Neural crest cell (in vitro differentiated cells): ENCODE measurements around the gene LMBR1. TPM values are rescaled to one million over a fixed set of nuclear protein-coding genes. Genes with fewer than 3 reads are reported as not detected.

Source experiments
- DNase-seq: peaks from one replicate; pipeline ENCODE4 v3.0.0; 2021; ENCODE audit warnings: low read depth, mixed read lengths, low spot score
- H3K27ac Mint-ChIP-seq: one replicate; pipeline ENCODE4 v1.8.0; 2021; ENCODE audit warnings: mild to moderate bottlenecking, mixed read lengths; ENCODE audit not compliant: unreplicated experiment
- H3K27me3 Mint-ChIP-seq: 2 replicates; pipeline ENCODE4 v1.8.0; 2021; ENCODE audit warnings: low read depth, mild to moderate bottlenecking, mixed read lengths
- H3K36me3 Mint-ChIP-seq: 2 replicates; pipeline ENCODE4 v1.8.0; 2021; ENCODE audit warnings: low read depth, mild to moderate bottlenecking, mixed read lengths
- H3K4me1 Mint-ChIP-seq: 2 replicates; pipeline ENCODE4 v1.8.0; 2021; ENCODE audit warnings: mixed read lengths
- H3K4me3 Mint-ChIP-seq: one replicate; pipeline ENCODE4 v1.8.0; 2021; ENCODE audit warnings: mild to moderate bottlenecking, mixed read lengths
- H3K9me3 Mint-ChIP-seq: 2 replicates; pipeline ENCODE4 v1.8.0; 2021; ENCODE audit warnings: mixed read lengths
- total RNA-seq: library from RNA; stranded (reverse); gene quantifications from 2 replicates; pipeline ENCODE4 v1.2.1, GENCODE V29; 2021
- TF ChIP-seq, protein P1 (sequence below): fragments of 200-600 bp; sonication (generic); conservative IDR thresholded peaks from 2 replicates; pipeline ENCODE4 v1.5.0; 2021; ENCODE audit warnings: antibody characterized with exemption, mild to moderate bottlenecking

LMBR1 gene
- total RNA-seq, 1 donor from 2014 or later: 55.1 TPM

DNA sequence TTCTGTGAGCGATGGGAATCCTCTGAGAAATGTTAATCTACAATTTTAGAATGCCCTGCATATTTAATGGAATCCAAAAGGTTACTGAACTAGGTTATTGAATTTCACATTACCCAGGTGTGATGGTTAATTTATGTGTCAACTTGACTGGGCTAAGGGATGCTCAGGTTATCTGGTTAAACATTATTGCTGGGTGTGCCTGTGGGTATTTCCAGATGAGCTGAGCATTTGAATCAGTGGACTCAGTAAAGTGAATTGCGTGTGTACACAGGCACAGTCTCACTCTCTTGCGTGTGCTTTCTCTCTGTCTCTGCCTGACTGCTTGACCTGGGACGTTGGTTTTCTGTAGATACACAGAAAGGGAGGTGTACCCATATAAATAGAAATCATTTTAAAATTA lies 230.7 kb downstream of the LMBR1 start:
- H3K4me1 Mint-ChIP-seq: peaks cover 15% of the 10 kb centered on the region
- no peak overlapping the region for H3K4me3 Mint-ChIP-seq
- no peaks in the 10 kb centered on the region for H3K9me3 Mint-ChIP-seq
- no peak for DNase-seq
- no peaks in the 10 kb centered on the region for H3K27me3 Mint-ChIP-seq
- H3K36me3 Mint-ChIP-seq: peaks cover 5% of the 10 kb centered on the region
- TF ChIP-seq, protein P1, sequence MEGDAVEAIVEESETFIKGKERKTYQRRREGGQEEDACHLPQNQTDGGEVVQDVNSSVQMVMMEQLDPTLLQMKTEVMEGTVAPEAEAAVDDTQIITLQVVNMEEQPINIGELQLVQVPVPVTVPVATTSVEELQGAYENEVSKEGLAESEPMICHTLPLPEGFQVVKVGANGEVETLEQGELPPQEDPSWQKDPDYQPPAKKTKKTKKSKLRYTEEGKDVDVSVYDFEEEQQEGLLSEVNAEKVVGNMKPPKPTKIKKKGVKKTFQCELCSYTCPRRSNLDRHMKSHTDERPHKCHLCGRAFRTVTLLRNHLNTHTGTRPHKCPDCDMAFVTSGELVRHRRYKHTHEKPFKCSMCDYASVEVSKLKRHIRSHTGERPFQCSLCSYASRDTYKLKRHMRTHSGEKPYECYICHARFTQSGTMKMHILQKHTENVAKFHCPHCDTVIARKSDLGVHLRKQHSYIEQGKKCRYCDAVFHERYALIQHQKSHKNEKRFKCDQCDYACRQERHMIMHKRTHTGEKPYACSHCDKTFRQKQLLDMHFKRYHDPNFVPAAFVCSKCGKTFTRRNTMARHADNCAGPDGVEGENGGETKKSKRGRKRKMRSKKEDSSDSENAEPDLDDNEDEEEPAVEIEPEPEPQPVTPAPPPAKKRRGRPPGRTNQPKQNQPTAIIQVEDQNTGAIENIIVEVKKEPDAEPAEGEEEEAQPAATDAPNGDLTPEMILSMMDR: no peak
- no peak overlapping the region for H3K27ac Mint-ChIP-seq

DNA sequence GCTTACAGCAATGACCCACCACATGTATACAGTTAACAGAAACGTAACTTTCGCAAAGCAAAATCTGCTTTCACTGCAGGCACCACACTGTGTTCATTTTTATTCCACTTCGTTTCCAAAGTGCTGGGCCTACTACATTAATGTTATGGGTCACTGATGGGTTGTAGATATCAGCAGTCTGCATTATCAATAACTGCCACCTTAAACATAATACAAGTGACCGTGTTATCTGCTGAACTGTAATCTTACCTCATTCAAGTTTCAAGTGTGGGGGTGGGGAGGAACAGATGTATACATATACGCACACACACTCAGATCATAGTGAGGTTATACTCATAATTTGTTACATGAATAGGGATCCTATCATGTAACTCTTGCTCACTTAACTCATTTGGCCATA lies 231.3 kb downstream of the LMBR1 start:
- Mint-ChIP-seq H3K36me3 (peaks cover 5% of the 10 kb centered on the region), H3K27me3 (no peaks in the 10 kb centered on the region), H3K4me1 (peaks cover 15% of the 10 kb centered on the region), H3K27ac (no peak overlapping the region), H3K4me3 (no peak overlapping the region), H3K9me3 (no peaks in the 10 kb centered on the region)
- TF ChIP-seq, protein P1: no peak
- DNase-seq: no peak

DNA sequence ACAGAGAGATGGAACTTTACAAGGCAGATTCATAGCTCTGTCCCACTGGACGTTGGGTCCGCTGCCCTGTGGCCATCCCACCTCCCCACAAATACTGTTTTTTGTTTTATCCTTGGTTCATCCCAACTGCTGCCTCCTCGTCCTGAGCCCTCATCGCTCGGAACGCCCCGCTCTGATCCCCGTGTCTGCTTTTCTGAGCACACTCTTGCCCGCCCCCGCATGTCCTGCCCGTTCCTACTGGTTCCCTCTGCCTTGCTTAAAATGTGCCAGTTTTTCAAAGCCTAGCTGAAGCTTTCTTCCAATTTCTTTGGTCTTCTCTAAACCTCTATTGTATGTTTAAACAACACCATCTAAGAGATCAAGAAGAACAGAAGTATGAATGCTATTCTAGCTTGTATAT lies 233.0 kb downstream of the LMBR1 start:
- no peaks in the 10 kb centered on the region for H3K27me3 Mint-ChIP-seq
- peaks cover 5% of the 10 kb centered on the region for H3K36me3 Mint-ChIP-seq
- no peak for DNase-seq
- TF ChIP-seq, protein P1: no peak
- H3K4me1 Mint-ChIP-seq: peaks cover 4% of the 10 kb centered on the region
- no peaks in the 10 kb centered on the region for H3K9me3 Mint-ChIP-seq
- H3K27ac Mint-ChIP-seq: peak overlapping the region; percentile 44
- no peak overlapping the region for H3K4me3 Mint-ChIP-seq

DNA sequence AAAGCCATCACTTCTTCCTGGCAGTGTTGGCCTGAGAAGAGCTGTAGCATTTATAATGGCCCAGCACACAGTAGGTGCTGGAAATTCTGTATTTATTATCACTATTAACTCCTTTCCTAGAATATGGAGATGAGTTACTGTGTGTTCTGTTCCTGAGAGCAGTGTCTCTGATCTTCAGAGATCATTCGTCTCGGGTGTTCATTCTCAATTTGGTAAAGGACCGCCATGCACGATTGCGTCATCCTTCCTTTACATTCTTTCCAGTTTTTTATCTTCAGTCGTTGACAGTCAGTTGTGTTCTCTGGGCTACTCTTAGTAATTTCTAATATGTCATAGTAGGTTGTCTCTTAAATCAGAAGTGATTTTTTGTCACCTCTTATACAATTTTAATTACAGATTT lies 233.8 kb downstream of the LMBR1 start:
- H3K27me3 Mint-ChIP-seq: no peaks in the 10 kb centered on the region
- peaks cover 5% of the 10 kb centered on the region for H3K36me3 Mint-ChIP-seq
- H3K27ac Mint-ChIP-seq: no peak overlapping the region
- no peaks in the 10 kb centered on the region for H3K9me3 Mint-ChIP-seq
- no peak for DNase-seq
- TF ChIP-seq, protein P1: no peak
- no peak overlapping the region for H3K4me3 Mint-ChIP-seq
- H3K4me1 Mint-ChIP-seq: peaks cover 4% of the 10 kb centered on the region

DNA sequence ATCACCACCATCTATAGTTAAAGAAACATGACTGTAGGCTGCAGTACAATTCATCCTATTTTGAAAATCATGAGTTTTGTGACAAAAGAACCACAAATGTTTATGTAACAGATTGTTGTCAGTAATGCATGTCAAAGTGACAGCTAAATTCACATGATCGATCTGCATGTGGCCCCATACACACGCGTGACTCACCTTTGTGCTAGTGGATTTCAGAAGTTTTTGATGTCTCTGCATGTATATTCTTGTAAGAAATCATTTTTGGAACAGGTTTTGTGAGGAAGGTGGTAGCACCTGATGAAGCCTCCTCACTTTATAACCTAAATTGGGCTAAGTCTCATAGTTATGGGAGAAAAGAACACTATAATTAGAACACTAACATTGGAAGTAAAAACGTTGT lies 235.3 kb downstream of the LMBR1 start:
- TF ChIP-seq, protein P1: no peak
- Mint-ChIP-seq H3K27ac (no peak overlapping the region), H3K4me3 (no peak overlapping the region), H3K9me3 (no peaks in the 10 kb centered on the region), H3K27me3 (no peaks in the 10 kb centered on the region), H3K4me1 (peaks cover 4% of the 10 kb centered on the region), H3K36me3 (peaks cover 2% of the 10 kb centered on the region)
- DNase-seq: no peak

DNA sequence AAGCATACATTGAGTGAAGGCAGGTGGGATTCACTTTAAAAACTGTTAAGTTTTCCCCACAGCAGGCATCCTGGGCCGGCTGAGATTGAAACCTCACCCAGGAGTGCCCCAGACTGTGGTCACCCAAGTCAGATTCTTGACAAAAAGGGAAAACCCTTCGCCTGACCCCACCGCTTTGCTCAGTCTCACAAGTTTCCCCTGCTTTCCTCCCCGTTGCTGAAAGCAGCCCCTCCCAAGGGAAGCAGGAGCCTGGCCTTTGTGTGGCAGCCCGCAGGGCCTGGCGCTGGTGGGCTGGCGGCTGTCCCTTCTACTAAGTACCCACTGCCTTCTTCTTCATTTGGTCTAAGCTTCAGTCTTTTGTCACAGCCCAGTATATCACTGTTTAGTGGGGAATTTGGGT lies 236.4 kb downstream of the LMBR1 start:
- no peak overlapping the region for H3K4me3 Mint-ChIP-seq
- H3K27ac Mint-ChIP-seq: no peak overlapping the region
- DNase-seq: no peak

More for the DNA sequence above, 236.4 kb downstream of the LMBR1 start:
- Mint-ChIP-seq H3K27me3 (no peaks in the 10 kb centered on the region), H3K4me1 (peaks cover 4% of the 10 kb centered on the region), H3K36me3 (peaks cover 2% of the 10 kb centered on the region), H3K9me3 (peaks cover under 1% of the 10 kb centered on the region)
- TF ChIP-seq, protein P1: no peak
